HFF-Myc (cell line): ENCODE results near the gene GIN1.
"Not testable (repeated sequence)": the region's sequence is repeated elsewhere in the genome, so short reads cannot be mapped to it uniquely, and the experiment has no call there.

Experiments
- DNase-seq: peaks from one replicate; pipeline ENCODE4 v3.0.0-alpha.2; 2011; ENCODE audit warnings: low read depth; ENCODE audit errors: extremely low read depth
- H3K4me3 ChIP-seq: replicated peaks from 2 replicates; pipeline ENCODE4 v1.5.1; 2011; ENCODE audit warnings: low read depth, mild to moderate bottlenecking, control low read depth, low read length
- TF ChIP-seq, protein P1 (sequence below): IDR thresholded peaks from 2 replicates; pipeline ENCODE4 v1.5.1; 2012; ENCODE audit warnings: mild to moderate bottlenecking, low read depth, low read length, control low read depth; ENCODE audit errors: missing control alignments

Gene GIN1

DNA sequence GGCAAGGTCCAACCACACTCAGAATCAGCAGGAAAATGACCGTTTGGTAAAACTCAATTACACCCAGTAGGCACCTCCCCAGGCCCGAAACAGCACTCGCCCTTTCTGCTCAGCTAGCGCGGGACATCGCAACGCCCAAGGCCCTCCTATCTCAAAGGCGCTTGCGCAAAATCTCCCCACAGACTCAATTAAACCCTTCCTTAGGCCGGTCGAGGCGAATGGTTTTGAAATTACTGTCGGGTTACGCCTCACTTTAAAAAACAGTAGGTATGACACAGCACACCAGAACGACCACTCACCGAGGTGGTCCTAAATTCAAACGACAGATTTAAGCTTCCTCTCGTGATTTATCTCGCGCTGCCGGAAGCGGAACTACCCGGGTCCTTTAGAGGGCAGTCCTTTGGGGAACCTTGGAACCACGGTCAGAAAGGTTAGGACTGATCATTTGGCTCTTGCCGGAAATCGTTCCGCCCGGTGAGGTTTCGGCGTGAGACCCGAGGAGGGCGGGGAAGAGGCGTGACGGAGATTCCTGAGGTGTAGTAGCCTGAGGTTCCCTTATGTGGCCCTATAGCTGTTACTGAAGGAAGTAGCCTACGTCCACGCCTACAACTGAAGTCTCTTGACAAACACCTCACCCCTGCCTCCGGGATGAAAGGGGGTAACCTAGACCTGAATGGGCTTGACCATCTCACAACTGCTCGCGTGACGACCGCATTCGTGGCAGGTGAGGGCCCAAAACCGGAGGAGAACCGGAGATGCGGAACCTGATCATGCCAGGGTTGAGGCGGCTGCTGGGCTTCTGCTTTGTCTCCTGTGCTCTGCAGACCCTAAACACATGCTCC, at the start of gene GIN1, which contains the start of gene PPIP5K2:
TSS of gene GIN1 (minus strand) at position 374 of the 842 bp plus-strand sequence. CDS start 11,431 bp downstream, outside the sequence.
TSS of gene PPIP5K2 (plus strand) at position 537 of the 842 bp plus-strand sequence. CDS start 9,289 bp downstream, outside the sequence.
- H3K4me3 ChIP-seq = peak within 1 kb of the TSS; percentile 81
- TF ChIP-seq, protein P1, sequence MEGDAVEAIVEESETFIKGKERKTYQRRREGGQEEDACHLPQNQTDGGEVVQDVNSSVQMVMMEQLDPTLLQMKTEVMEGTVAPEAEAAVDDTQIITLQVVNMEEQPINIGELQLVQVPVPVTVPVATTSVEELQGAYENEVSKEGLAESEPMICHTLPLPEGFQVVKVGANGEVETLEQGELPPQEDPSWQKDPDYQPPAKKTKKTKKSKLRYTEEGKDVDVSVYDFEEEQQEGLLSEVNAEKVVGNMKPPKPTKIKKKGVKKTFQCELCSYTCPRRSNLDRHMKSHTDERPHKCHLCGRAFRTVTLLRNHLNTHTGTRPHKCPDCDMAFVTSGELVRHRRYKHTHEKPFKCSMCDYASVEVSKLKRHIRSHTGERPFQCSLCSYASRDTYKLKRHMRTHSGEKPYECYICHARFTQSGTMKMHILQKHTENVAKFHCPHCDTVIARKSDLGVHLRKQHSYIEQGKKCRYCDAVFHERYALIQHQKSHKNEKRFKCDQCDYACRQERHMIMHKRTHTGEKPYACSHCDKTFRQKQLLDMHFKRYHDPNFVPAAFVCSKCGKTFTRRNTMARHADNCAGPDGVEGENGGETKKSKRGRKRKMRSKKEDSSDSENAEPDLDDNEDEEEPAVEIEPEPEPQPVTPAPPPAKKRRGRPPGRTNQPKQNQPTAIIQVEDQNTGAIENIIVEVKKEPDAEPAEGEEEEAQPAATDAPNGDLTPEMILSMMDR = no peak
- peak; percentile 98 for DNase-seq

DNA sequence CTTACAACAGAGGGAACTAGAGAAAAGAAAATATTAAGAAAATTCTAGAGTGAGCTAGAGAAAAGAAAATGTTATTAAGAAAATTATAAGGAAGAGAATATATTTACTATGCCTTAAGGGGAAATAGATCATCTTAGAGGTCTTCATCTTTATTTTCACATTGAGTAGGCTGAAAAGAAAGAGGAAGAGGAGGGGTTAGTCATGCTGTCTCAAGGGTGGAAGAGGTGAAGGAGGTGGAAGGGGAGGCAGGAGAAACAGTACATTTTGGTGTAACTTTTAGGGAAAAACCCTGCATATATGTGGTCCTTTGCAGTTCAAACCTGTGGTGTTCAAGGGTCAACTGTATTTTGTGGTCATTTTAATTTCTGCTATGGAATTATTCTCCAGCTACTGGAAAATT, 46.8 kb upstream of the GIN1 start:
- no peak overlapping the region for H3K4me3 ChIP-seq
- TF ChIP-seq, protein P1 = no peak
- DNase-seq = no peak

DNA sequence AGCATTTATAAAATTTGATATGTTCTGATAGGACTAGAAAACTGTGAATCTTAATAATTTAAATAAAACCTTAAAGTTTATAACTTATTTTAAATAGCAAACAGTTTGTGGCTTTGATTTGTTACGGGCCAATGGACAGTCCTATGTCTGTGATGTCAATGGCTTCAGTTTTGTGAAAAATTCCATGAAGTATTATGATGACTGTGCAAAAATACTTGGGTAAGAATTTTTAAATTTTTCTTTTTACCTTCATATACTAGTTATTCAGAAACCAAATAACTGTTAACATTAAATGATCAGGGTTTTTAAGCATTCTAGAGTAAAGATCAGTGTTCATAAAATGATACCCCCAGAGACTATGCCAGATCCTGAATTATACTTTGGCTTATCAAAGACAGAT, 31.2 kb upstream of the GIN1 start:
- no peak overlapping the region for H3K4me3 ChIP-seq
- DNase-seq = no peak
- TF ChIP-seq, protein P1 = no peak

- TF ChIP-seq, protein P1 = no peak
- H3K4me3 ChIP-seq = no peak overlapping the region
- DNase-seq = no peak
These were observed 28.3 kb upstream of the GIN1 start for GRCh38 chr5:103148213-103148612.

DNA sequence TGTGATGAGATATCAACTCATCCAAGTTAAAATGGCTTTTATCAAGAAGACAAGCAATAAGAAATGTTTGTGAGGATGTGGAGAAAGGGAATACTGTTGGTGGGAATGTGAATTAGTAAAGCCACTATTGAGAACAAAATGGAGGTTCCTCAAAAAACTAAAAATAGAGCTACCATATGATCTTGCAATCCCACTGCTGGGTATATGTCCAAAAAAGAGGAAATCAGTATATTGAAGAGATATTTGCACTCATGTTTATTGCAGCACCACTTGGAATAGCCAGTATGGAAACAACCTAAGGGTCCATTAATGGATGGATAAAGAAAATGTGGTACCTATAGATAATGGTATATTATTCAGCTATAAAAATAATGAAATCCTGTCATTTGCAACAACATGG, 25.3 kb upstream of the GIN1 start:
- no peak overlapping the region for H3K4me3 ChIP-seq
- TF ChIP-seq, protein P1 = no peak
- DNase-seq = no peak

- H3K4me3 ChIP-seq, DNase-seq: not testable (repeated sequence)
These were observed 22.2 kb upstream of the GIN1 start for GRCh38 chr5:103142132-103142531.

DNA sequence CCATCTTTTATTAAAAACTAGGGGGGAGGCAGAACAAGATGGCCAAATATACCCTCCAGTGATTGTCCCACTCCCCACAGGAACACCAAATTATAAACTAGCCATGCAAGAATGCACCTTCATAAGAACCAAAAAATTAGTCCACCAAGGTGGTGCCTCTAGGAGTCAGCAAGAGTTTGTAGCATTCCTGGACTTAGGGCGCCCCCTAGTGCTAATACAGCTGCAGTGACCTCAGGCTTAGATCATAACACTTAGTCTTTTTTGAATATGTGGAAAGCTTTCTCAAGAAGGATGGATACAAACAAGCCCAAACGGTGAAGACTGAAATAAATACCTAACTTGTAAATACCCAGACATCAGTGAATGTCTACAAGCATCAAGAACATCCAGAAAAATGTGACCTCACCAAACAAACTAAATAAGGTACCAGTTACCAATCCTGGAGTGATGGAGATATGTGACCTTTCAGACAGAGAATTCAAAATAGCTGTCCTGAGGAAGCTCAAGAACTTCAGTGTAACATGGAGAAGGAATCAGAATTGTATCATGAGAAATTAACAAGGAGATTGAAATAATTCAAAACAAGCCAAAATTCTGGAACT, 19.4 kb upstream of the GIN1 start:
- TF ChIP-seq, protein P1 = peak; percentile 94
- peak; percentile 37 for DNase-seq
- no peak overlapping the region for H3K4me3 ChIP-seq
